Mucosa of gallbladder (tissue), 1 donor: ENCODE measurements around the gene HCK. TPM values are rescaled to one million over a fixed set of nuclear protein-coding genes. Genes with fewer than 3 reads are reported as not detected.

Source experiments
- DNase-seq: peaks from one replicate; pipeline ENCODE4 v3.0.0-alpha.2; 2020; ENCODE audit warnings: low spot score
- total RNA-seq: library from RNA; stranded (reverse); gene quantifications from one replicate; pipeline ENCODE4 v1.2.1, GENCODE V29; 2021
- donor health status: DM: no; HTN: no; CAD: no.

Gene HCK
- total RNA-seq, 1 donor from 2014 or later = 11.7 TPM

DNA sequence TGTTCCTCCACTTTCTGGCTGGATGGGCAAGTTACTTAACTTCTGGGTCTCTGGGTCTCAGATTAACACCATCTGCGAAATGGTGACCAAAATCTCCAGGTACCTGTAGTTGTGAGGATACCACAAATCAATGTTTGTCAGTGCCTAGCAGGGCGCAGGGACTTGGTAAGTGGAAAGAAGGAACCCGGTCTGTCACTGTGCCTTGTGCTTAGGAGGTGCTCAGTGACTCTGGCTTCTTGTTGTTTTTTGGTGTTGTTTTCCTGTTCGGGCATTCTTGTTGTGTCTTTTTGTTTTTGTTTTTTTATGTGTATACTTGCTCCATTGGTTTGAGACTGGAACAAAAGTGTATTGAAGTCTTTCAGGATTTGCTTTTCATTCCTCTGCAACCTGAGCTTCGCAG, 75.3 kb downstream of the HCK start:
- DNase-seq = no peak

DNA sequence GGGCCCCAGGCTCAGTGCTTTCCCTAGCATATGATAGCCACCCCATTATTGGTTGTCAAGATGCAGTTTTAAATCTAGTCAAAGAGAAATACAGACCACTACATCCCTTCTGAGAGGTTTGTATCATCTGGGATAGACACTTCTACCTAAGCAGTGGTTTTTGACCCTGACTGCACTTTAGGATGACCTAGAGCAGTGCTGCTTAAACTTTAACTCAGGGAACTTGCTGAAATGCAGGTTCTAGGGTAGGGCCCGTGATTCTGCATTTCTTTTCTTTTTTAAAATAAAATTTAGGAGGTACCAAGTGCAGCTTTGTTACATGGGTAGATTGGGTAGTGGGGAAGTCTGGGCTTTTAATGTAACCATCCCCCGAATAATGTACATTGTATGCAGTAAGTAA, 76.1 kb downstream of the HCK start:
- DNase-seq = no peak

DNA sequence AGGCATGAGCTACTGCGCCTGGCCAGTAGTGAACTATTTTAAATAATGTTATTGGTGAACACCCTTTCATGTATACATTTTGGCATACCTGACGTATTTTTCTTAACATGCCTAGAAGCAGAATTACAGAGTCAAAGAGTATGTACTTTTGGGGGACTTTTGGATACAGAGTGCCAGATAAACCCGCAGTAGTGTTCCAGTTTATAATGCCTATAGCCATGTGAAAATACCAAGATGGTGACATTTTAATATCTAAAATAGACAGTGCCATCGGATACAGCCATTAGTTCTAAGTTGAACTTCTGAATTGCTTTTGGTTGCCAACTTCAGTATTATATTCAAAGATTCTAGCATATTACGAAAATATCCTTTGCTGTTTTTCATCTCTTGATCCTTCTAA, 77.8 kb downstream of the HCK start:
- DNase-seq = no peak

- no peak for DNase-seq
These were observed 78.3 kb downstream of the HCK start for GRCh38 chr20:32130352-32130751.

DNA sequence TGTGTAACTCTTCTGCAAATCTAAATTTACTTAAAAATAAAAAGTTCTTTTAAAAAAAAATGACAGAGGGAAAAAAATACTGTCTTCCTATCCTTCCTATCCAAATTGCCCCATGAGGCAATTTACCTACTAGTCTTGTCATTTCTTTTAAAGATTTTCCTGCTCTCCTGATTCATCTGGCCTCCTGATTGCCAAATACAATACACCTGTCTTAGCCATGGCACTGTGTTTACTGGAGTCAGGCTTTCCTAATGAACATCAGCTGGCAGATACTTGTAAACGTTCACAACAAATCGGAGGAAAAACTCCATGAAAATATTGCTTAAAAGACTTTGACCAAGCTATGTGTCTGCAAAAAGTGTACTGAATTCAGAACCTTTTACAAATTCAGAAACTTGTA, 78.9 kb downstream of the HCK start:
- no peak for DNase-seq

DNA sequence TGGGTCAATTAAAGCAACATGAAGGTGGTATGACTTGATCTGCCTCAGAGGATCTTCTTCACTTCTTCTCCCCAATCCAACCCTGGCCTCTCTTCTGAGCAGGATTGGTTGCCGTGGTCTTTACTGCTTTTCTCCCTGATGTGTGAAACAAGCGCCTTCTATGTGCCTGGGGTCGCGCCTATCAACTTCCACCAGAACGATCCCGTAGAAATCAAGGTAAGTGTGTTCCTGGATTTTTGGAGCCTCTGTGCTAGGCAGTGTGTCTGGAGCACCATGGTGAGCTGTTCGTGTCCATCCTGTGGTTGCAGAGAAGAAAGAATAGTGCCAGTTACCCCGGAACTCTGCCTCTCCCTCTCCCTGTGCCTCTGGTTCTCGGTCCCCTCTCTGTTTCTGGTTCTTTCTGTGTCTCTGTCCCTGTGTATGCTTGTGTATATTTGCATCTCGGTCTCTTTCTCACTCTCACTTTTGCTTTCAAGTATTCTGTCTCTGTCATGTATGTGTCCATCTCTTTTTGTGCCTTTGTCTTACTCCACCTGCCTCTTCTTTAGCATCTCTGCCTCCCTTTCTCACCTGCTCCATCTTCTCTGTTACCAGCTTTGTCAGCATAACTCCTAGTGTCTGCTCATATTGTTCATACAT, 81.0 kb downstream of the HCK start:
- DNase-seq = no peak

GRCh38 chr20:32134026-32134425, 82.0 kb downstream of the HCK start:
- DNase-seq = no peak

DNA sequence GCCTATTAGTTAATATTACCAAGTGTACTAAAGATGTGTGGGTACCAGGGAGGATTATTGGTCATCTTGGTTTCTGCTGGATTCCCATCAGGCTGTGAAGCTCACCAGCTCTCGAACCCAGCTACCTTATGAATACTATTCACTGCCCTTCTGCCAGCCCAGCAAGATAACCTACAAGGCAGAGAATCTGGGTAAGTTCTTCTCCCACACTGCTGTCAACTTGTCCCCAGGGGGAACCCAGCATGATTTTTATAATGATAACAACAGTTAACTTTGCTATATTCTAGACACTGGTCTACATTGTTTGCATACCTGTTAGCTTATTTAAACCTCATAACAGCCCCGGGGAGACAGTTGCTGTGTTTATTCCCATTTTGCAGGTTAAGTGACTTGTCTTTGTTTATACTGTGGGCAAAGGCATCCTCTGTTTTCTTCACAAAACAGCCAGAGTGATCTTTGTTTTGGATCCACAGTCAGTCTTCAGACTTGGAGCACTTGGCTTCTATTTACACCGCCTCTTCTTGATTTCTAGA, 84.0 kb downstream of the HCK start:
- no peak for DNase-seq

DNA sequence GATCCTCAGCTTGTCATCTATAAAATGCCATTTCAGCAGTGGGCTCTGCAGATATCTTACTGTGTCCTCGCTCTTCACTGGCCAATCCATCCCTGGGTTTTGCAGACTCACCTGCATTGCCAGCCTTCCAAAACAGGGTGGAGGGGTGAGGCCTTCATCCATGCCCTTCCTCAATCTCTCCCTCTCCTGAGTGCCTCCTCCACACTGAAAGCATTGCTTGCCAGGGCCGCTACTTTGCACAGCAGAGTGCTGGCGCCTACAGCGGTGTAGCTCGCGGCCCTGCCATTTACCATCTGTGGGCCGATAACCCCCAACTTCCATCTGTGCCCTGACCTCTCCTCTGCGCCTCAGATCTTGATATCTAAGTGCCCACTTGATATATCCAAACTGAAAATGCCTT, 86.9 kb downstream of the HCK start:
- DNase-seq = no peak

GRCh38 chr20:32139947-32140346, 87.9 kb downstream of the HCK start:
- DNase-seq = no peak

- no peak for DNase-seq
These were observed 88.6 kb downstream of the HCK start for GRCh38 chr20:32140603-32141002.

DNA sequence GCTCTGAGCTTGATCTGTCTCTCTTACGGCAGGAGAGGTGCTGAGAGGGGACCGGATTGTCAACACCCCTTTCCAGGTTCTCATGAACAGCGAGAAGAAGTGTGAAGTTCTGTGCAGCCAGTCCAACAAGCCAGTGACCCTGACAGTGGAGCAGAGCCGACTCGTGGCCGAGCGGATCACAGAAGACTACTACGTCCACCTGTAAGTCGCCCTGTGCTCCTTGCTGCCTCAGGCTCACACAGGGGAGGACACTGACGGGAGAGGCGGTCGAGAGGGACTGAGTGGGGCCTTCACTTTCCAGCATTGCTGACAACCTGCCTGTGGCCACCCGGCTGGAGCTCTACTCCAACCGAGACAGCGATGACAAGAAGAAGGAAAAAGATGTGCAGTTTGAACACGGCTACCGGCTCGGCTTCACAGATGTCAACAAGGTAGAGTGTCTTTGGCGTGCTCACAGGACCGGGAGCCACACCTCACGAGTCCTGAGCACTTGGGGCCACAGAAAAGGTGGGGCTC, 89.5 kb downstream of the HCK start:
- DNase-seq = no peak

GRCh38 chr20:32142088-32142487, 90.0 kb downstream of the HCK start:
- DNase-seq = no peak

DNA sequence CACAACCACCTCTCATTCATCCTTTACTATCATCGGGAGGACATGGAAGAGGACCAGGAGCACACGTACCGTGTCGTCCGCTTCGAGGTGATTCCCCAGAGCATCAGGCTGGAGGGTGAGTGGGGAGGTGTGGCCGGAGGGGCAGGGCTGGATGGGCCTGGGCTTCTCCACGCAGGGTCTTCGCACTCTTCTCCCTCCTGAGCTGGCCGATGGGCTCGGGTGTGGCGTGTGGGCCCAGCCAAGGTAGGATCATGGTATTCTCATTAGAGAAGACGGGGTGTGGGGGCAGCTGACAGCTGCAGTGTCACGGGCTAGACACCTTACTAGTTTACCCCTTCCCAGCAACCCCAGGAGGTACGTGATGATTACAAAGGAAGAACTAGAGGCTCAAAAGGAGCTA, 90.9 kb downstream of the HCK start:
- no peak for DNase-seq

DNA sequence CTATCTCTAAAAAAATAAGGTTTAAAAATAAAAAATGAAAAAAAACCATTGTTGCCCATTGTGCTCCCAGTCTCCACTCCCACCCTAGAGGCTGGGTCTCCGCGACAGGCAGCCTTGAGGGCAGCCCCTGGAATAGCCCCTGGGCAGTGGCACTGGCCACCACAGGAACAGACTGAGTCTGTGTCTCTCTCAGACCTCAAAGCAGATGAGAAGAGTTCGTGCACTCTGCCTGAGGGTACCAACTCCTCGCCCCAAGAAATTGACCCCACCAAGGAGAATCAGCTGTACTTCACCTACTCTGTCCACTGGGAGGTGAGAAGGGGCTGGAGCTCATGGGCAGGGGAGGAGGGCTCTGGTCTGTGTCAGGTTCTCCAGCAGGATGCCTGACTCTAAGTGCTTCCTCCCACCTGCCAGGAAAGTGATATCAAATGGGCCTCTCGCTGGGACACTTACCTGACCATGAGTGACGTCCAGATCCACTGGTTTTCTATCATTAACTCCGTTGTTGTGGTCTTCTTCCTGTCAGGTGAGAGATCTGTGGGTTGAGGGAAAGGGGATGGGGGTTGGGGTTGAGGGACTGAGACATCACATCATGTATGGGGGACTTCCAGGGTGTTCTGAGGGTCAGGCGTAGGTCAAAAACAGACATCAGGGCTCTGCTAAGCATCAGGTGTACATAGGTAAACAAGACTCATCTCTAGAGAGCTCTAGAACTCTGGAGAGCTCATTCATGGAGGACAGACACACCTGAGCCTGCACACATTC, 93.0 kb downstream of the HCK start:
- DNase-seq = no peak

DNA sequence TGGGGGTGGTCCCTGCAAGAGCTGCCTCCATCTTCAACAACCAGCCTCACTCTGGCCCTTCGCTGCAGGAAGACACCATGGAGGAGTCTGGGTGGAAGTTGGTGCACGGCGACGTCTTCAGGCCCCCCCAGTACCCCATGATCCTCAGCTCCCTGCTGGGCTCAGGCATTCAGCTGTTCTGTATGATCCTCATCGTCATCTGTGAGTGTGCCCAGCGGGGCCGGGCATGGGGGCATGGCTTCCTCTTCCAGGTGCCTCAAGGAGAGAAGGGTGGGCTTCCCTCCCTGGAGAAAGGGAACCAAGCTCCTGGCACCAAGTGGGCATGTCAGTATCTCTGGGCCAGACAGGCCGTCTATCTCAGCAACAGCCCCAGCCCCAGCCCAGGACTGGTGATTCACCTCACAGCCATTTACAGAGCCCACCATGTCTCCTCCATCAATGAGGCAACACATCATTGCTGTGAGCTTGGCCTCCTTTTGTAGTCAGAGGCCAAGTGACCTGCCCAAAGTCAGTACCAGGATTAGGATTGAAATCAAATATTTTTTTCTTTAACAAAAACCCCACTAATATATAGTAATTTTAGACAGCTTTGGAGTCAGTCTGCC, 97.6 kb downstream of the HCK start:
- DNase-seq = no peak

DNA sequence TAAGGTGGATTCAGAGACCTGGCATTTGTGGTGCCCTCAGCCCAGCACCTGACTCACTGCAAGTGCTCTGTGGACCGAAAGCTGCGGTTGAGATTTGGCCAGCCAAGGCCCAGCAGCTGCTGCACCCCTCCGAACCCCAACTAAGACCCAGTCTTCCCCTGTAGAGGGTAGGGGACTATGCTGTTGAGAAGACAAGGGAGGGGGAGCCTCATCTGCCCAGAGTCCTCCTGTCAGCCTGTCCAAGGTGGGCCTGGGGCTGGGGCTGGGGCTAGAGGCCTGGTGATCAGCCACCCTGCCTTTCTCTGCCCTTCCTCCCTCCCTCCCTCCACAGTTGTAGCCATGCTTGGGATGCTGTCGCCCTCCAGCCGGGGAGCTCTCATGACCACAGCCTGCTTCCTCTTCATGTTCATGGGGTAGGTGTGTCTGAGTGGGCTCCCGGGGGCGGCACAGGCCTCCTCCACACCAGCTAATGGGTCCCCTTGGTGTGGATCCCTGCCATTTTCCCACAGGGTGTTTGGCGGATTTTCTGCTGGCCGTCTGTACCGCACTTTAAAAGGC, 98.3 kb downstream of the HCK start:
- no peak for DNase-seq

Other genes with a start within 250 kb of the HCK start
- not detected for gene MYLK2, start 232.9 kb upstream of the HCK start, total RNA-seq
- gene FOXS1, start 206.6 kb upstream of the HCK start, total RNA-seq = 1.6 TPM
- gene DUSP15, start 181.7 kb upstream of the HCK start, total RNA-seq = 2.8 TPM
- 0.29 TPM for gene TTLL9, start 181.6 kb upstream of the HCK start, total RNA-seq
- gene PDRG1, start 100.2 kb upstream of the HCK start, total RNA-seq = 12.1 TPM
- gene XKR7, start 84.1 kb upstream of the HCK start, total RNA-seq = not detected
- 5.6 TPM for gene CCM2L, start 41.8 kb upstream of the HCK start, total RNA-seq
- gene TM9SF4, start 57.5 kb downstream of the HCK start, total RNA-seq = 60.7 TPM
- 11.9 TPM for gene PLAGL2, start 155.5 kb downstream of the HCK start, total RNA-seq
- gene POFUT1, start 155.6 kb downstream of the HCK start, total RNA-seq = 35.4 TPM
- 59.6 TPM for gene KIF3B, start 225.4 kb downstream of the HCK start, total RNA-seq